SK-N-MC (cell line): Measurements from ENCODE around the gene XRRA1.

ENCODE experiments used
- EZH2 ChIP-seq: fragments of 200-600 bp; sonication (generic); IDR thresholded peaks from one replicate; pipeline ENCODE4 v1.6.1; 2017; ENCODE audit warnings: antibody characterized with exemption
- FOXP2 ChIP-seq: optimal IDR thresholded peaks from 2 replicates; pipeline ENCODE3; 2011; ENCODE audit warnings: mild to moderate bottlenecking, moderate library complexity; ENCODE audit not compliant: insufficient read depth; ENCODE audit errors: extremely low read length, control extremely low read depth
- POLR2AphosphoS5 ChIP-seq: IDR thresholded peaks from 2 replicates; pipeline ENCODE4 v1.6.1; 2012; ENCODE audit warnings: mild to moderate bottlenecking, low read depth, low read length, borderline replicate concordance

GRCh38 chr11:74839971-74840370 is 108.9 kb downstream of the XRRA1 start:
- TF ChIP-seq POLR2AphosphoS5 = no peak
- no peak for TF ChIP-seq FOXP2
- no peak for TF ChIP-seq EZH2
